ENCODE results near the gene EGFL7. TPM values are rescaled to one million over a fixed set of nuclear protein-coding genes. Genes with fewer than 3 reads are reported as not detected.

EGFL7 gene
- total and polyA plus RNA-seq, 4 donors: 32.1 to 39.7 (median 36.5) TPM

DNA sequence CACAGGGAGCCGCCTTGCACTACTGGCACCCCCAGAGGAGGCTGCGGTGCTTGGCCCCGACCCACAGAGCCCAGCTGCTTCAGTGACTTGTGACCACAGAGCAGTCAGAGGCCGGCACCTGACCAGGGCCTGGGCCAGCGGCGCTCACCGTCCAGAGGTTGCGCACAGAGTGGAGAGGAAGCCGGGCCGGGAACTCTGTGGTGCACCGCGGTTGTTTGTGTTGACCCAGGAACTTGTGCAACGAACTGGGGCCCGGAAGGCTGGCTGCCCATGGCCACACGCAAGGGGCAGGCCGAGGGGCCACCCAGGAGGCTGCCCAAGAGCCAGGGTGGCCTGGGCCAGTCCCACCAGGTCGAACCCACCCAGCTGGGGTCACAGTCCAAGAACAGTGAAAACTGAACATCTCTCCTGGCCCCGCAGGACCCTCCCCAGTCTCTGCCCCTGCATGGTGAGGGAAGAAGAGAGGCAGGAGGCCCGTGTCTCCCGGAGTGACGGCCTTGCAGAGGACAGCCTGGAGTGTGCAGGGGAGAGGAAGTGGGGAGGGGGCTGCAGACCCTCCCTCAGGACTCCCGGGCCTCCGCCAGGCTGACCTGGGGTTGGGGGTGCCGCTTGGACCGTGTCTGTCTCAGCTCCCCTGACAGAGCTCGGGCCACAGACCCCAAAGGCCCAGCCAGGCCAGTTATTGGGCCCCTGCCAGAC lies 42.8 kb upstream of the EGFL7 start:
- TF ChIP-seq FOXA1 (IDR thresholded peaks at IDR 0.05) (peak; percentile 33), CTCF (IDR thresholded peaks at IDR 0.05; ENCODE audit: low read depth, low read length, missing input control) (no peak), RAD21 (IDR thresholded peaks at IDR 0.05) (peak; percentile 61 to 70), RXRA (IDR thresholded peaks at IDR 0.05) (peak; percentile 82 to 93), FOXA2 (IDR thresholded peaks at IDR 0.05) (peak; percentile 54), TAF1 (conservative IDR thresholded peaks at IDR 0.05) (peak; percentile 81), ATF3 (IDR thresholded peaks at IDR 0.05) (no peak), SP1 (IDR thresholded peaks at IDR 0.05) (peak; percentile 87), YY1 (IDR thresholded peaks at IDR 0.05) (peak; percentile 85), NR2F2 (IDR thresholded peaks at IDR 0.05) (peak; percentile 56), JUND (IDR thresholded peaks at IDR 0.05) (peak in 1 of 2 donors; percentile 52), EGR1 (IDR thresholded peaks at IDR 0.05; ENCODE audit: low read depth in 2 of 2) (peak in 1 of 2 donors; percentile 61), GABPA (IDR thresholded peaks at IDR 0.05 in 1 of 2, conservative IDR thresholded peaks at IDR 0.05 in 1 of 2) (peak in 1 of 2 donors; percentile 79), HNF4A (conservative IDR thresholded peaks at IDR 0.05) (peak; percentile 53 to 90), HNF4G (IDR thresholded peaks at IDR 0.05) (peak; percentile 22), MAX (IDR thresholded peaks at IDR 0.05) (peak; percentile 78)
- TF ChIP-seq, protein P1, sequence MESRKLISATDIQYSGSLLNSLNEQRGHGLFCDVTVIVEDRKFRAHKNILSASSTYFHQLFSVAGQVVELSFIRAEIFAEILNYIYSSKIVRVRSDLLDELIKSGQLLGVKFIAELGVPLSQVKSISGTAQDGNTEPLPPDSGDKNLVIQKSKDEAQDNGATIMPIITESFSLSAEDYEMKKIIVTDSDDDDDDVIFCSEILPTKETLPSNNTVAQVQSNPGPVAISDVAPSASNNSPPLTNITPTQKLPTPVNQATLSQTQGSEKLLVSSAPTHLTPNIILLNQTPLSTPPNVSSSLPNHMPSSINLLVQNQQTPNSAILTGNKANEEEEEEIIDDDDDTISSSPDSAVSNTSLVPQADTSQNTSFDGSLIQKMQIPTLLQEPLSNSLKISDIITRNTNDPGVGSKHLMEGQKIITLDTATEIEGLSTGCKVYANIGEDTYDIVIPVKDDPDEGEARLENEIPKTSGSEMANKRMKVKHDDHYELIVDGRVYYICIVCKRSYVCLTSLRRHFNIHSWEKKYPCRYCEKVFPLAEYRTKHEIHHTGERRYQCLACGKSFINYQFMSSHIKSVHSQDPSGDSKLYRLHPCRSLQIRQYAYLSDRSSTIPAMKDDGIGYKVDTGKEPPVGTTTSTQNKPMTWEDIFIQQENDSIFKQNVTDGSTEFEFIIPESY (IDR thresholded peaks at IDR 0.05): no peak
- TF ChIP-seq, protein P2, sequence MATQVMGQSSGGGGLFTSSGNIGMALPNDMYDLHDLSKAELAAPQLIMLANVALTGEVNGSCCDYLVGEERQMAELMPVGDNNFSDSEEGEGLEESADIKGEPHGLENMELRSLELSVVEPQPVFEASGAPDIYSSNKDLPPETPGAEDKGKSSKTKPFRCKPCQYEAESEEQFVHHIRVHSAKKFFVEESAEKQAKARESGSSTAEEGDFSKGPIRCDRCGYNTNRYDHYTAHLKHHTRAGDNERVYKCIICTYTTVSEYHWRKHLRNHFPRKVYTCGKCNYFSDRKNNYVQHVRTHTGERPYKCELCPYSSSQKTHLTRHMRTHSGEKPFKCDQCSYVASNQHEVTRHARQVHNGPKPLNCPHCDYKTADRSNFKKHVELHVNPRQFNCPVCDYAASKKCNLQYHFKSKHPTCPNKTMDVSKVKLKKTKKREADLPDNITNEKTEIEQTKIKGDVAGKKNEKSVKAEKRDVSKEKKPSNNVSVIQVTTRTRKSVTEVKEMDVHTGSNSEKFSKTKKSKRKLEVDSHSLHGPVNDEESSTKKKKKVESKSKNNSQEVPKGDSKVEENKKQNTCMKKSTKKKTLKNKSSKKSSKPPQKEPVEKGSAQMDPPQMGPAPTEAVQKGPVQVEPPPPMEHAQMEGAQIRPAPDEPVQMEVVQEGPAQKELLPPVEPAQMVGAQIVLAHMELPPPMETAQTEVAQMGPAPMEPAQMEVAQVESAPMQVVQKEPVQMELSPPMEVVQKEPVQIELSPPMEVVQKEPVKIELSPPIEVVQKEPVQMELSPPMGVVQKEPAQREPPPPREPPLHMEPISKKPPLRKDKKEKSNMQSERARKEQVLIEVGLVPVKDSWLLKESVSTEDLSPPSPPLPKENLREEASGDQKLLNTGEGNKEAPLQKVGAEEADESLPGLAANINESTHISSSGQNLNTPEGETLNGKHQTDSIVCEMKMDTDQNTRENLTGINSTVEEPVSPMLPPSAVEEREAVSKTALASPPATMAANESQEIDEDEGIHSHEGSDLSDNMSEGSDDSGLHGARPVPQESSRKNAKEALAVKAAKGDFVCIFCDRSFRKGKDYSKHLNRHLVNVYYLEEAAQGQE (IDR thresholded peaks at IDR 0.05): peak; percentile 78
- H3K4me1 ChIP-seq (ENCODE audit: control insufficient read depth in 4 of 4, insufficient read depth in 4 of 4, low read length in 3 of 4): peaks cover 29 to 55% (median 41%) of the 10 kb centered on the region in 4 donors
- 30% methylated on average over 26 of the region's 26 CpGs for WGBS
- no peak overlapping the region for H3K4me3 ChIP-seq (ENCODE audit: low read depth in 1 of 3, low read length in 3 of 3)
- peak; percentile 67 for DNase-seq (ENCODE audit: low spot score)
- H3K9ac ChIP-seq (ENCODE audit: low read depth in 1 of 2, low read length in 2 of 2): no peak overlapping the region
- no peaks in the 10 kb centered on the region for H3K36me3 ChIP-seq (ENCODE audit: control insufficient read depth in 4 of 4, insufficient read depth in 3 of 4, low read depth in 1 of 4, low read length in 3 of 4)
- H3K27me3 ChIP-seq (ENCODE audit: control insufficient read depth in 4 of 4, insufficient read depth in 4 of 4, low read length in 3 of 4): no peaks in the 10 kb centered on the region
- H3K9me3 ChIP-seq (ENCODE audit: control insufficient read depth in 4 of 4, low read length in 3 of 4): no peaks in the 10 kb centered on the region
- H3K27ac ChIP-seq (ENCODE audit: low read depth in 1 of 2, low read length in 2 of 2): peak overlapping the region; percentile 86
